ENCODE results near the gene AMBRA1.

GRCh38 chr11:46554213-46555147 lies 39.3 kb downstream of the AMBRA1 start:
- peak; percentile 86 for TF ChIP-seq POLR2AphosphoS5 (IDR thresholded peaks at IDR 0.05)
- no peak for TF ChIP-seq CTCF (IDR thresholded peaks at IDR 0.05)

Measured in prostate gland (tissue), 2 donors.